T-helper 2 cell (primary cell): Measurements from ENCODE around the gene VWA8.

ENCODE experiments used
- DNase-seq, 5 experiments: peaks; one replicate each; pipeline versions ENCODE4 v3.0.0 to v3.0.0-alpha.2; 2012 to 2022

The VWA8 gene

DNA sequence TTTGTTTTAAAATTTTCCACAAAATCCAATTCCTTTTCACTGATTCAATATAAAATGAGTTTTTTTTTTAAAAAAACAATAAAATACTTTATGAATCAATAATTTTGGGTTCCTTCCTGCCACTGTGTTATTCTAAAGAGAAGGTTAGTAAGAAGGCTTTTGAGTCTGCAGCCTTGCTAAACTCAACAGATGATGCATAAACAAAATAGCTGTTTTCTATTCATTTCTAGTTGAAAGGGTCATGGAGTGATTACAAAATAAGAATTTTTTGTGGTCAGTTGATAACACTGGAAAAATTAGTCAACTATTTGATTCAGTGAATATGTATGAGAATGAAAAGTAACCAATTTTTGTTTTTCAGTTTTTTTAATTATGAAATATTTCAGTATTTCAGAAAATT, 169.9 kb downstream of the VWA8 start:
- no peak for DNase-seq

- DNase-seq, result no peak
Observed at GRCh38 chr13:41788552-41788951, 172.4 kb downstream of the VWA8 start.

DNA sequence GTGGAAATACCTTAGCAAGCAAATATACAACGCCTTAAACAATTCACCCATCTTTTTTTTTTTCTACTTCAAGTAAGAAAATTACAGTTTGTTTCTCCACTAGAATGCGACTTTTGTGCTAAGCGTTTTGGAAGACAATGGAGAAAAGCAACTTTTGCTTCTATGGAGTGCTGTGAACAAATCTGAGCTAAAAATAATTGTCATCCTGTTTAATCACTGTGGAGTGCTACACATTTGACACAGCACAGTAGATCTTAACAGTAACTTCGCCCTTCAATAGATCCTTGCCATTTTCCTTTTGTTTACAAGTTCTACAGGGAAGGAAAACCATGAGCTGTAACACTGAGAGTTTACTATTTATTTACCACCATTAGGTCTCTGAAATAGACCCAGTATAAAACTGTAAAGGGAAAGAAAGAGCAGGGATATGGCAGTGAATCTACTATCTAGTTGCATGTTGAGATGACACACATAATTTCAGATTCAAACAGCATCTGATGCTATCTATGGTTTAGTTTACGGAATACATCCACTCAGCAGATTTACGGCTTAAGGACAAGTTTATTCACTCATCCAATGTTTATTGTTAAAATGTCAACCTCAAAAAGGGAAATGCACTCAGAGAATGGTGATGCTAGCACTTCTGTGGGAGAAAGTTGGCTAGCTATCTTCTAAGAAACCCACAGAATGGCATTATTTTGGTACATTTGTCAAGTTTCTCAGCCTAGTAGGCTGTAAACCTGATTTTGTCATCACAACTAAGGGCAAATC, 175.3 kb downstream of the VWA8 start:
- DNase-seq, result no peak

DNA sequence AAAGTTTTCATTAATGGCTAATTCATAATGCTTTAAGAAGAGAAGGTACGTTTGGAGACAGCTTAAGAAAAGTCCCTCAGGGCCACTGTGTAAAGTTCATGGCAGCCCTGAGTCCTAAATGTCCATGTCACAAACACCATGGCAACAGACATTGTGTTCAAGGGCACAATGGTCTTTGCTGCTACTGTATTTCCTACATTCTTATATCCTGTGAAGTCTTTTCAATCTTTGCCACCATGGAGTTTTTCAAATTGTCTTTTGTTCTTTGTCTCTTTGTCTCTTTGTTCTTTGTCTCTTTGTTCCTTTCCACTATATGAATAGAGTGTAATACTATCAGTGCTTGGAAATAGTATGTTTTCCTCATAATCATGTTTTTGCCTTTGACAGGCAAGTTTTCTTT, 178.8 kb downstream of the VWA8 start:
- DNase-seq, result no peak

GRCh38 chr13:41780715-41781706, 179.9 kb downstream of the VWA8 start:
- no peak for DNase-seq

DNA sequence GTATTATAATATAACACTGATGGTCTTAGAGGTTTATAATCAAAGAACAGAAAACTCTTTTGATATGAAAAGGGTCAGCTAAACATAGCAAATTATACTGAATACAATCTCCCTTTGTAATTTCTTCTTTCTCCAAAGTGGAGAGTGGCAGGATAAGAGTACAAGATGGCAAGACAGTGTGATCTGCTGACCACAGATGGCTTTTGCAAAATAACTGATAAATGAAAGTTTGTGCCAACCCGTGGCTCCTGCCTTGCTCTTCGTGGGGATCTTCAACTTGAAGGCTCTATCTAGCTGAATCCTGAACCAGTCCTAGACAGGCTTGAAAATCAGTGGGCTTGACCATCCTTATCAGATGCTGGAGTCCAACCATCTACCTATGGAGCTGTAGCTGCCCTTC, 185.7 kb downstream of the VWA8 start:
- DNase-seq, result no peak

- no peak for DNase-seq
Observed at GRCh38 chr13:41774605-41775218, 186.2 kb downstream of the VWA8 start.

DNA sequence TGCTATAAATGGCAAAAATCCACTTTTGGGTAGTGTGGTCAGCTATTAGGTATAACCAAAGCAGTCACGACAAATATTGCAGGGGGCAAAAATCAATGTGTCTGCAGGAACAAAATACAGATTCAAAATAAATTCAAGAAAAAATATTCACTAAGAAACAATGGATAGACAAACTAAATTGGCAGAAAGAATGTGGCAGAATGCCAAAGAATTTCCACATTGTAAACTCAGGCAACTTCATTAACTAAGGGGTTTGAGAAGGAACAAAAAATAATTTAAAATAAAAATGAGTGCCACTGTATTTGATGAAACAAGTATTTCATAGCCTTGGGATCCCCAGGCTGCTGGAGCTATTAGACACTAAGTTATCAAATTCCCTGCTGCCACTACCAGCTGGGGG, 193.1 kb downstream of the VWA8 start:
- no peak for DNase-seq

DNA sequence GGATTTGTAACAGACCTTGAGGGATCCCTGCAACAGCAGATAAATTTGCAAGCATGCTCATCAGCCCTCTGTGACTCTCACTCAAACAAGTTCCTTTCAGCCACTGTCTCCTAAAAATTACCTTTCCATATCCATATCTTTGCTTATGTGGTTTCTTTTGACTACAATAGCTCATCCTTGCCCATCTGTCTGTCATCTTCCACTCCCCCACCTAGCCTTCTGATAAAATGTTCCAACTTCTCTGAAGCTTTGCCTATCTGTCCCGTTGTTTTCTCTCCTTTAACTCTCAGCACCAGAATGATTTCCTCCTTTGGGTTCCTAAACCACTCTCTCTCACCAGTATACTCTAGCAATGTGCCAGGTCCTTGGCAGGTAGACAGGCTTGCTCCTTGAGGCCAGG, 194.5 kb downstream of the VWA8 start:
- DNase-seq, result no peak

- no peak for DNase-seq
Observed at GRCh38 chr13:41765813-41766212, 195.1 kb downstream of the VWA8 start.

DNA sequence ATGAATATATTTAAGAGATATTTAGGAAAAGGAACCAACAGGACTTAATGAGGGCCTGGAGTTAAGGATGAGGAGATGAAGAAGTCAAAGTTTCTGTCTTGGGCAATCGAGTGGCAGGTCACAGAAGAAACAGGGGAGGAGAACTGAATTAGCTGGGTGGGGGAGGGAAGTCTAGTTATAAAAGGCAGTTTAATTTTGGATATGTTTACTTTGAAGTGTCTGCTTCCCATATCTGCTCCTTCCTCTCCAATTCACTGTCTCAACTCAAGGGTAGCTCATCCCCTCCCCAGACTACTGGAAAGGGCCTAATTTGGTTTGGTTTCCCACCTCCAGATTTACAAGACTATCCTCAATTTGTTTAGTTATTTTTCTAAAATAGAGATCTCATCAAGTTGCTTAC, 195.9 kb downstream of the VWA8 start:
- no peak for DNase-seq

DNA sequence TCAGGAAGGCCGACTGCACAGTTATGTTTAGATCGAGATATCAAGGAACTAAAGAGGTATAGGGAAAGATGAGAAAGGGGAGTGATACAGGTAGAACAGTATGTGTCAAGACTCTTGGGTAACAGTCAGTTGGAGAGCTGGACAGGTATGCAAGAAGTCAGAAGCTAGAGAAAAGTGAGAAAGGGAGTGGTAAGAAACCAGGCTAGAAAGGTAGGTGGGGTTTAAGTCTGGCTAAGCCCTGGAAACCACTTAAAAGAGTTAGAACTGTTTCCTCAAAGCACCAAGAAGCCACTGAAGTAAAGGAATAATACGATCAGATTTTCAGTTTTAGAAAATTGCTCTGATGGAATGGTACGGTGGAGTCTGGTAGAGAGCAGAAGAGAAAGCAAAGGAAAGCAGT, 196.4 kb downstream of the VWA8 start:
- no peak for DNase-seq

DNA sequence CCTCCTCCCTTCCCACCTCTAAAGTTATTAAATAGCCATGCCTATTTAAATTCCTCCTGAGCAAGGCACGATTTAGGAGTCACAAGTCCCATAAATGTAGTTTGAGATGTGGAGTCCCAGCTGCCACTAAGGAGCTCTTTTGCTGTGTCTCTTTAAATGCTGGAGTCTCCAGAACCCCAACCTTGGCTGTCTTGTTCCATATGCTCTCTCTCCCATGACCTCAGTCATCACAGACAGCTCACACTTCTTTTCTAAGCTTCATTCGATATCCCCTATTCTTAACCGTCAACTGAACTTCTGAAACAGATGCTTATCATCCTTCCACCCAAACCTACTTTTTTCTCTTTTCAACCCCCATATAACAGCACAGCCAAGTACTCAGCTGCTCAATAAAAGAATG, 197.1 kb downstream of the VWA8 start:
- DNase-seq, result peak in 1 of 5 experiments; percentile 21

- DNase-seq, result no peak
Observed at GRCh38 chr13:41762796-41763195, 198.1 kb downstream of the VWA8 start.

- no peak for DNase-seq
Observed at GRCh38 chr13:41756198-41756880, 204.6 kb downstream of the VWA8 start.

GRCh38 chr13:41751734-41752445, 209.0 kb downstream of the VWA8 start:
- no peak for DNase-seq

GRCh38 chr13:41751277-41751676, 209.6 kb downstream of the VWA8 start:
- DNase-seq, result no peak

- peak in 1 of 5 experiments; percentile 3 for DNase-seq
Observed at GRCh38 chr13:41746259-41746658, 214.7 kb downstream of the VWA8 start.

- peak in 1 of 5 experiments; percentile 56 for DNase-seq
Observed at GRCh38 chr13:41745496-41745895, 215.4 kb downstream of the VWA8 start.

DNA sequence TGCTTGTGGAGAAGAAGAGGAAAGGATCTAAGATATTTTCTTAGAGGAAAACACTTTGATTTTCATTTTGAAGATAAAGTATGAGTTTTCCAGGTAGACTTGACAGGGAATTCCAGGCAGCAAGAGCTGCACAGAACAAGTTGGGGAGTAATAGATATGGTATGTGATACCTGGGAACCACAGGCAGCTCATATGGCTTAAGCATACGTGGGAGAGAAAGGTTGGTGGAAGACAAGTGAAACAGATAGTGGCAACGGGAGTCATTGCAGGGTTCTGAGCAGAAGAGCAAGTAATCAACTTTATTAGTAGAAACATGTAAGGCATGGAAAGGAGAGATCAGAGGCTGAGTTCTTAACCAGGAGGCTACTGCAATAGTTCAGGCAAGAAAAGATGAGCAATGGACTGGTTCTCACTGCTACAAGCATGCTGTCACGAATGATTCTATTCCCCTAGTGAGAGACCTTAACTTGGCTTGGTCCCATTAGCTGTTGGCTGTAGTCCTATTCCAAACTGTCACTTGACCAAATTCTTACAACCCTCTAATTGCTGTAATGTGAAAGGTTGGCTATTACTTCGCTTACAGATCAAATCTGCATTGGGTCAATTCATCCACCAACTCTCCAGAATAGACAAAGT, 217.9 kb downstream of the VWA8 start:
- no peak for DNase-seq

DNA sequence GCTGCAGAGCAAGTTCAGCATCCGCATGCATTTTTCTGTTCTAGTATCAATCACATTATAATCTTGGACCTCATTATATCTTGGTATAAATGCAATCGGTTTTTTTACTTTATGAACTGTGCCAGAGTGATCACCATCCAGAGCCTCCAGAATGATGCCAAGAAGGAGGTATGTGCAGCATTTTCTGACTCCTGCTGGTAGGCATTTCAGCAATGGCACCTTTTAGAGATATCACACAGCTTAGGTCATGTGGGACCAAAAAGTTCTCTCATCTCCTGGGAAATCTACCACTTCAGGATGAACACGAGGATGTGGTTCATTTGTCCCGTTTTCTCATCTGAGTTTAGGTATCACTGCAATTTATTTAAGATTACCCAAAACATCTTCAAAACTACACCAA, 220.4 kb downstream of the VWA8 start:
- DNase-seq, result no peak
